TTC549 (cell line): Measurements from ENCODE around the gene CD72.
"Not testable (repeated sequence)": the region's sequence is repeated elsewhere in the genome, so short reads cannot be mapped to it uniquely, and the experiment has no call there.

ENCODE experiments used
- FAIRE-seq: peaks from 2 replicates; lab custom pipeline; 2012; peaks lifted over from hg19 to GRCh38; lab: Jason Lieb, UNC

CD72 gene

DNA sequence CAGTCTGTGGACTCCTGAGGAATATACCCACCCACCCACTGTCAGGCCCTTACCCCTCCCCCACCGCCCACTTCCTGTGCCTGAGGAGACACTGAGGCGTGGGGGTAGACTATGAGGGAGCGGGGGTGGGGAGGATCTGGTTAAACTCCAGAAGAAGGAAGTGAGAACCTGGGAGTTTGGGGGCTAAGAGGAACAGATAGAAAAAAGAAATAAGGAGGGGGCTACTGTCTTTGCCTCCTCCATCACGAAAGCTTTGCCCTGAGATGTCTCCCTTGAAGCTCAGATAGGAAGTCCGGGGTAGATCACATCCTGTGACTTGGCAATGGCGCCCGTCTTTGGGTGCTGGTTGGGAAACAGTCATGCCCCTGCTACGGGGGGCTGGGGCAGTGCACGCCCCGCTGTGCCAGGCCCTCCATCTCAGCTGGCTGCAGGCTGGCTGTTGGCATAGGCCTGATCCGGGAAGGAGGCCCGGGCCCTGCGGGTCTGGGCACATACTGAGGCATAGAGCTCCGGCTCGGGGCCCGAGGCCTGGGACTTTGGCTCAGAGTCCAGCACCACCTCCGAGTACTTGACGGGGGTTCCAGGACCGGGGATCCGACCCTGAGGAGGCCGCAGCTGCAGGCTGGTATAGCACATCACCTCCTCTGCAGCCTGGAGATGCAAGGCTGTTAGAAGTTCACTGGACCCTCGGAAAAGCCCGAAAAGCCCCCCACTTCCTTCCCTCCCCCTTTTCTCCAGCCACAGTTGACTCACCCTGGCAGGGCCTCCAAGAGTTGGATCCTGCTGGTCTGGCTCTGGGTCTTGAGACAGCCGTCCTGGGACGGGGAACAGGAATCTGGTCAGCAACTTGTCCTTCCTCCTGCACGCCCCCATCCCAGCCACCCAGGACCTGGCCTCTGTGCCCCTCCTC is 31.5 kb upstream of the CD72 start:
- FAIRE-seq = no peak

- no peak for FAIRE-seq
These were observed 28.5 kb upstream of the CD72 start for GRCh38 chr9:35646533-35647265.

GRCh38 chr9:35646153-35646532 is 27.9 kb upstream of the CD72 start:
- no peak for FAIRE-seq

DNA sequence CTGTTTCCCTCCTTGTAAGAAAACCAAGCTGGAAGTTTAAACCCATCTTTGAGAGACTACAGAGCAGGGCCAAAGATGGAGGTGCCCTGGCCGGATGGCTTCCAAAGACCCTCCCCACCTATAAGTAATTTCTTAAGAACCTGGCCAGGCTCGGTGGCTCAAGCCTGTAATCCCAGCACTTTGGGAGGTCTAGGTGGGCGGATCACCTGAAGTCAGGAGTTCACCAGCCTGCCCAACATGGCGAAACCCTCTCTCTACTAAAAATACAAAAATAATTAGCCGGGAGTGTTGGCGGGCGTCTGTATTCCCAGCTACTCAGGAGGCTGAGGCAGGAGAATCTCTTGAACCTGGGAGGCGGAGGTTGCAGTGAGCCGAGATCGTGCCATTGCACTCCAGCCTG is 27.5 kb upstream of the CD72 start:
- FAIRE-seq = not testable (repeated sequence)

DNA sequence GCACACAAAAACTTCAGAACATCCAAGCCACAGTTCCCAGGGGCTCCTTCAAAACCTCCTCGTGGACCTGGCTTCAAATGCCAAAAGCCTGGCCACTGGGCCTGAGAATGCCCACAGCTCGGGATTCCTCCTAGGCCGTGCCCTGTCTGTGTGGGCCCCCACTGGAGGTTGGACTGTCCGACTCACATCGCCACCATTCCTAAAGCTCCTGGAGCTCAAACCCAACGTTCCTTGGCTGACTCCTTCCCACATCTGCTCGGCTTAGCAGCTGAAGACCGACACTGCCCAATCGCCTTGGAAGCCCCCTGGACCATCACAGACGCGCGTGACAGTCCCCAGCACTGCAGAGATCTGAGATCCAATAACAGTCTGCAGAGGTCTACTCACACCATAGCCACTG is 24.8 kb upstream of the CD72 start:
- FAIRE-seq = no peak

- not testable (repeated sequence) for FAIRE-seq
These were observed 23.3 kb upstream of the CD72 start for GRCh38 chr9:35641478-35641877.

- not testable (repeated sequence) for FAIRE-seq
These were observed 22.2 kb upstream of the CD72 start for GRCh38 chr9:35640431-35640830.

DNA sequence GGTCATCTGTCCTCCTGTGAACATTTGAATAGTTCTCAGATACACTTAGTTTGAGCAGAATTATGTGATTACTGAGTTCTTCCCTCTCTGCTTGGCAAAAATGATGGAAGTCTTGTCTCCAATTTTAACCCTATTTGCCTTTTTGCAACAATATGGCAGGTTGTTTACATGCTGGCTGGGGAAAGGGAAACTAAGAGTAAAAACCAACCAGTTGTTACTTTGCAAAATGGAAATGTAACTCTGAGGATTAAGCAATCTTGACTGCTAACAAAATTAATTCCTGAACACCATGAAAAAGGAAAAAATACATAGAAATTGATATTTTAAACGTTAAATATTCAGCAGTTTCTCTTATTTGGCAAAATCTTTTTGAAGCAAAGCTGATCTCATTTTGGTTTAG is 21.4 kb upstream of the CD72 start:
- FAIRE-seq = no peak

GRCh38 chr9:35639225-35639624 is 21.0 kb upstream of the CD72 start:
- FAIRE-seq = not testable (repeated sequence)

GRCh38 chr9:35638751-35639150 is 20.5 kb upstream of the CD72 start:
- not testable (repeated sequence) for FAIRE-seq

GRCh38 chr9:35637427-35637955 is 19.3 kb upstream of the CD72 start:
- FAIRE-seq = not testable (repeated sequence)

GRCh38 chr9:35636877-35637246 is 18.6 kb upstream of the CD72 start:
- not testable (repeated sequence) for FAIRE-seq

GRCh38 chr9:35636135-35636876 is 18.1 kb upstream of the CD72 start:
- FAIRE-seq = no peak

DNA sequence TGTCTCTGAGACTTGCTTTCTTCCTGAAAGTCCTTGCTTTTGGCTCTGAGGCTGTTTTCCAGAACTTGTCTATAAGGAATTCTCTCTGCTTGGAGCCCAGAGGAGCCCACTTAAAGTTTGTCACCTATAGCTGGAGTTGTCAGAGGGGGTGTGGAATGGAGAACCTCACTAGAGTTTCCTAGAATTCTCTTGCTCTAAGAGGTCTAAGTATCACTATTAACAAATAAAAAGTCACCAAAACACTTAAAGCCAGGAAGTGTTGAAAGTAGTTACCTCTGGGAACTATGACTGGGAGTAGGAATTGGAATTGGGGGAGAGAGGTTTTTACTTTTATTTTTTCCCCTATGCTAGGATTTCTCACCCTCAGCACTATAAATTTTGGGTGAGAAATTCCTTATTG is 17.5 kb upstream of the CD72 start:
- no peak for FAIRE-seq

DNA sequence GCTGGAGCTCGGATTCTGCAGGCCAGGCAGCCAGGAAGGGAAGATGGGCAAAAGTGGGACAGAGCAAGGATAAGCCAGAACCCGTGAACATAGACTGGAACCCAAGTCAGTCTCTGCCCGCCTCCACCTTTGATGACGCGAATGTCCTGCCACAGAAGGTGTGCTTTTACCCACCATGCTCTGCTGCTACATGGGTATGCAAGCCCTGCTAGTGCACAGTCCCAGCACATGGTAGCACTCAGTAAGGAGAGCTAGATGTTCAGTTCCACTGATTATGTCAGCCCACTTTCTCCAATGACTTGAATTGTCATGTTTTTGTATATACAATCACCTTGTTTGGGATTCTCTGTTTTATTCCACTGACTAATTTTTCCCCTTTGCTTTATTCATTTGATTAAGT is 11.4 kb upstream of the CD72 start:
- no peak for FAIRE-seq

DNA sequence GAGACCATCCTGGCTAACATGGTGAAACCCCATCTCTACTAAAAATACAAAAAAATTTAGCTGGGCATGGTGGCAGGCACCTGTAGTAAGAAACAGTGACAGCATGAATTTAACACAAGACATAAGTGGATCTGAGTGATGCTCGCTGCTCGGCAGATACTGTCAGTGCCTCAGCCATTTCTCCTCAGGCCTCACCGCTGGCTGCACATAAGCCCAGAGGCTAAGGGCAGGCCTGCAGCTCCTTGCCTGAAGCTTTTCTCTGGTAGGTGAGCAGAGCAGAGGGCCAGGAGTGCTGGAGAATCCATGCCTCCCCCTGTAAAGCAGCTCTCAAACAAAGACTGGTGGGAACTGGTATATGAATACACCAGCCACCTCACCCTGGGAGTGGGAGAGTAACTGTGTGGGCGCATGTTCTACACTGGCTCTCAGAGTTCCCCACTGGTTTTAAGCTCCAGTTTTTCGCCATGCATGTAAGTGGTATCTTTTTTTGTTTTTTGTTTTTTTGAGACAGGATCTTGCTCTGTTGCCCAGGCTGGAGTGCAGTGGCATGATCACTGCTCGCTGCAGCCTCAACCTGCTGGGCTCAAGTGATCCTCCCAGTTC is 10.3 kb upstream of the CD72 start:
- FAIRE-seq = no peak

DNA sequence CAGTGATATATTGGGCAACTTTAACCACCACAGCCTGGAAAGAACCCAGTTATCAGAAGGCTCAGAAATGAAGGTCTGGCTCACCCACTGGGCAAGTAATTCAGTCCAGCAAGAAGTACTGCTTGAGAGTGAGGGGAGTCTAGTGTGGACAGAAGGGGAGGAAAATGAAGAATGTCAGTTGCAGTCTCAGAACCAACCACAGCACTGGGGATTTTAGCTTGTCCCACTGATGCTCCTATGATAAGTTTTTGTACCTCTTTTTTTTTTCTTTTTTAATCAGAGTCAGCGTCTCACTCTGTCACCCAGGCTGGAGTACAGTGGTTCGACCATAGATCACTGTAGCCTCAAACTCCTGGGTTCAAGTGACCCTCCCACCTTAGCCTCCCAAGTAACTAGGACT is 9.4 kb upstream of the CD72 start:
- no peak for FAIRE-seq

- FAIRE-seq = no peak
These were observed 1.6 kb upstream of the CD72 start for GRCh38 chr9:35619800-35620158.

GRCh38 chr9:35618854-35619799 is 914 bp upstream of the CD72 start:
- FAIRE-seq = no peak

- no peak for FAIRE-seq
These were observed 665 bp downstream of the CD72 start for GRCh38 chr9:35617548-35617947.
